K562 (cell line): Measurements from ENCODE around the gene MOB1A. TPM values are rescaled to one million over a fixed set of nuclear protein-coding genes. Genes with fewer than 3 reads are reported as not detected.

Source experiments
- BACH1 ChIP-seq: fragments of 200-800 bp; sonication (Bioruptor generic); IDR thresholded peaks from 2 replicates; pipeline ENCODE4 v1.6.1; 2016; ENCODE audit warnings: missing genetic modification characterization, missing compliant biosample characterization
- CXXC5 ChIP-seq: fragments of 250-450 bp; sonication (Bioruptor Pico); IDR thresholded peaks from 2 replicates; pipeline ENCODE4 v1.8.0; 2022; ENCODE audit warnings: inconsistent platforms, mild to moderate bottlenecking, moderate library complexity
- ELK1 ChIP-seq: sonication (generic); formaldehyde crosslinking; IDR thresholded peaks from 2 replicates; pipeline ENCODE4 v1.8.1; 2022; ENCODE audit warnings: missing genetic modification reagents
- HCFC1 ChIP-seq: IDR thresholded peaks from 2 replicates; pipeline ENCODE4 v1.6.1; 2012; ENCODE audit warnings: low read depth, low read length, improper control_type of control experiment
- KAT2B ChIP-seq: IDR thresholded peaks from one replicate; pipeline ENCODE4 v1.6.1; 2012; ENCODE audit warnings: low read depth, mild to moderate bottlenecking, control low read depth, inconsistent platforms, low read length, moderate library complexity
- KAT8 ChIP-seq: fragments of 450-650 bp; IDR thresholded peaks from 2 replicates; pipeline ENCODE4 v1.6.1; 2016; ENCODE audit warnings: low read depth, mild to moderate bottlenecking
- MCM2 ChIP-seq: fragments of 450-650 bp; IDR thresholded peaks from 2 replicates; pipeline ENCODE4 v1.6.1; 2017; ENCODE audit warnings: low read depth, mild to moderate bottlenecking
- NCOA2 ChIP-seq, 2 experiments: fragments of 450-650 bp; IDR thresholded peaks; 2 replicates each; pipeline ENCODE4 v1.6.1; 2018; ENCODE audit warnings: mild to moderate bottlenecking in 2 of 2, moderate library complexity in 1 of 2; ENCODE audit not compliant: partially characterized antibody in 2 of 2
- NFATC3 ChIP-seq: fragments of 450-650 bp; IDR thresholded peaks from 2 replicates; pipeline ENCODE4 v1.6.1; 2017; ENCODE audit warnings: mild to moderate bottlenecking
- NFIC ChIP-seq: fragments of 450-650 bp; IDR thresholded peaks from 2 replicates; pipeline ENCODE4 v1.6.1; 2017; ENCODE audit warnings: mild to moderate bottlenecking, inconsistent platforms
- PRDM10 ChIP-seq: fragments of 450-650 bp; IDR thresholded peaks from 2 replicates; pipeline ENCODE4 v1.6.1; 2018; ENCODE audit not compliant: partially characterized antibody
- SREBF2 ChIP-seq: sonication (generic); formaldehyde crosslinking; IDR thresholded peaks from 2 replicates; pipeline ENCODE4 v1.4.0; 2020; ENCODE audit warnings: mild to moderate bottlenecking, missing genetic modification reagents
- VEZF1 ChIP-seq: fragments of 200-800 bp; sonication (Bioruptor generic); IDR thresholded peaks from 2 replicates; pipeline ENCODE4 v1.6.1; 2017; ENCODE audit warnings: missing genetic modification characterization, missing compliant biosample characterization
- ZBTB9 ChIP-seq: fragments of 450-650 bp; formaldehyde crosslinking; IDR thresholded peaks from 2 replicates; pipeline ENCODE4 v1.4.0; 2020; ENCODE audit warnings: mild to moderate bottlenecking, moderate library complexity
- ZKSCAN1 ChIP-seq: fragments of 150-350 bp; IDR thresholded peaks from 2 replicates; pipeline ENCODE4 v1.6.1; 2016; ENCODE audit warnings: low read depth, low read length
- ZNF134 ChIP-seq: fragments of 250-450 bp; sonication (Bioruptor Pico); conservative IDR thresholded peaks from 2 replicates; pipeline ENCODE4 v1.4.0; 2020
- ZNF174 ChIP-seq: fragments of 250-450 bp; sonication (Bioruptor Pico); IDR thresholded peaks from 2 replicates; pipeline ENCODE4 v1.4.0; 2020; ENCODE audit warnings: mild to moderate bottlenecking
- ZNF551 ChIP-seq: fragments of 250-450 bp; sonication (Bioruptor Pico); IDR thresholded peaks from 2 replicates; pipeline ENCODE4 v1.5.0; 2021; ENCODE audit warnings: mild to moderate bottlenecking, moderate library complexity
- ZNF830 ChIP-seq: fragments of 250-450 bp; sonication (Bioruptor Pico); IDR thresholded peaks from 2 replicates; pipeline ENCODE4 v1.5.0; 2021; ENCODE audit warnings: mild to moderate bottlenecking
- polyA plus RNA-seq, 8 experiments: library from polyadenylated mRNA; depleted of rRNA in 4 of 8; stranded (reverse) in 5 of 8; unstranded in 3 of 8; fragments of >200 nt; fragmentation: Nextera tagmentation in 2 of 8; fragmentation: Illumina TruSeq in 1 of 8; extraction: Ambion mirVana in 2 of 8; extraction: Trizol in 1 of 8; gene quantifications; 2 replicates each; pipeline versions ENCODE4 v1.2.1 to v1.2.3, GENCODE V29; 2011 to 2014; ENCODE audit warnings: inconsistent platforms in 1 of 8, missing spikeins in 1 of 8
- total RNA-seq, 7 experiments: library from RNA; depleted of rRNA in 6 of 7; stranded (reverse); fragments of >200 nt in 6 of 7; fragmentation: Illumina TruSeq in 2 of 7; extraction: Trizol in 2 of 7; gene quantifications; 2 replicates each; pipeline versions ENCODE4 v1.2.1 to v1.2.3, GENCODE V29; 2011 to 2021; ENCODE audit warnings: low replicate concordance in 1 of 7
- TF ChIP-seq, protein P1 (sequence below): fragments of 250-450 bp; sonication (Bioruptor Pico); IDR thresholded peaks from 2 replicates; pipeline ENCODE4 v1.8.0; 2021; ENCODE audit warnings: mild to moderate bottlenecking, moderate library complexity

MOB1A gene
- total and polyA plus RNA-seq, 9 of the 15 experiments (the other 6 are each of a cell fraction or from before 2014, with no cell fraction given), result 24.8 to 100 (median 60.2) TPM

DNA sequence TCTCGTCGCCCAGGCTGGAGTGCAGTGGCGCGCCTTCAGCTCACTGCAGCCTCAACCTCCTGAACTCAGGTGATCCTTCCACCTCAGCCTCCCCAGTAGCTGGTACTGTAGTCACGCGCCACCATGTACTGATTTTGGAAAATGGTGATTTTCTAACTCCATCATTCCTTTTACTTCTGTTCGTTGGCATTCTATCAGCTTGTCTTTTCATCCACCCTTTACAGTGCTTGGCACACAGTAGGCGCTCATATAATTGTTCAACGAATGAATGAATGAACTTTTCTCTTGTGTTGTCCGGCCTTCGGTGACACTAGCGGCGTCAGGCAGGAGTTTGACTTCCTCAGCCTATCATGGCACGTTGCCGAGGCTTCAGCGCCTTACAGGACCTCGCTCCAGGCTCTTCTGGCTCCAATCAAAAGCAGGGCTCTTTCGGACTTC is 19.4 kb upstream of the MOB1A start (continued):
- no peak for TF ChIP-seq VEZF1 (CRISPR knock-in tag)
- TF ChIP-seq ELK1 (CRISPR knock-in tag), result no peak
- TF ChIP-seq NCOA2 (IDR thresholded peaks at IDR 0.05; ENCODE audit: partially characterized antibody in 2 of 2), result no peak
- TF ChIP-seq KAT8, result no peak
- no peak for TF ChIP-seq ZBTB9 (CRISPR knock-in tag)
- no peak for TF ChIP-seq ZNF830 (CRISPR knock-in tag)
- no peak for TF ChIP-seq ZNF134 (CRISPR knock-in tag)
- TF ChIP-seq ZKSCAN1, result peak; percentile 97
- TF ChIP-seq, protein P1, sequence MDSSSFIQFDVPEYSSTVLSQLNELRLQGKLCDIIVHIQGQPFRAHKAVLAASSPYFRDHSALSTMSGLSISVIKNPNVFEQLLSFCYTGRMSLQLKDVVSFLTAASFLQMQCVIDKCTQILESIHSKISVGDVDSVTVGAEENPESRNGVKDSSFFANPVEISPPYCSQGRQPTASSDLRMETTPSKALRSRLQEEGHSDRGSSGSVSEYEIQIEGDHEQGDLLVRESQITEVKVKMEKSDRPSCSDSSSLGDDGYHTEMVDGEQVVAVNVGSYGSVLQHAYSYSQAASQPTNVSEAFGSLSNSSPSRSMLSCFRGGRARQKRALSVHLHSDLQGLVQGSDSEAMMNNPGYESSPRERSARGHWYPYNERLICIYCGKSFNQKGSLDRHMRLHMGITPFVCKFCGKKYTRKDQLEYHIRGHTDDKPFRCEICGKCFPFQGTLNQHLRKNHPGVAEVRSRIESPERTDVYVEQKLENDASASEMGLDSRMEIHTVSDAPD, result no peak
- TF ChIP-seq HCFC1, result no peak
- no peak for TF ChIP-seq BACH1 (tag)
- no peak for TF ChIP-seq CXXC5 (CRISPR knock-in tag)
- no peak for TF ChIP-seq ZNF174 (CRISPR knock-in tag)
- TF ChIP-seq SREBF2 (CRISPR knock-in tag), result no peak
- TF ChIP-seq KAT2B, result no peak
- peak; percentile 69 for TF ChIP-seq NFIC
- TF ChIP-seq MCM2, result no peak
- no peak for TF ChIP-seq ZNF551 (CRISPR knock-in tag)
- no peak for TF ChIP-seq NFATC3
- no peak for TF ChIP-seq PRDM10
